ENCODE results near the gene RPN1.
"Not testable (repeated sequence)": the region's sequence is repeated elsewhere in the genome, so short reads cannot be mapped to it uniquely, and the experiment has no call there.

Gene RPN1
- total RNA-seq, result 109 to 130 (median 120) reads per million in 4 donors

DNA sequence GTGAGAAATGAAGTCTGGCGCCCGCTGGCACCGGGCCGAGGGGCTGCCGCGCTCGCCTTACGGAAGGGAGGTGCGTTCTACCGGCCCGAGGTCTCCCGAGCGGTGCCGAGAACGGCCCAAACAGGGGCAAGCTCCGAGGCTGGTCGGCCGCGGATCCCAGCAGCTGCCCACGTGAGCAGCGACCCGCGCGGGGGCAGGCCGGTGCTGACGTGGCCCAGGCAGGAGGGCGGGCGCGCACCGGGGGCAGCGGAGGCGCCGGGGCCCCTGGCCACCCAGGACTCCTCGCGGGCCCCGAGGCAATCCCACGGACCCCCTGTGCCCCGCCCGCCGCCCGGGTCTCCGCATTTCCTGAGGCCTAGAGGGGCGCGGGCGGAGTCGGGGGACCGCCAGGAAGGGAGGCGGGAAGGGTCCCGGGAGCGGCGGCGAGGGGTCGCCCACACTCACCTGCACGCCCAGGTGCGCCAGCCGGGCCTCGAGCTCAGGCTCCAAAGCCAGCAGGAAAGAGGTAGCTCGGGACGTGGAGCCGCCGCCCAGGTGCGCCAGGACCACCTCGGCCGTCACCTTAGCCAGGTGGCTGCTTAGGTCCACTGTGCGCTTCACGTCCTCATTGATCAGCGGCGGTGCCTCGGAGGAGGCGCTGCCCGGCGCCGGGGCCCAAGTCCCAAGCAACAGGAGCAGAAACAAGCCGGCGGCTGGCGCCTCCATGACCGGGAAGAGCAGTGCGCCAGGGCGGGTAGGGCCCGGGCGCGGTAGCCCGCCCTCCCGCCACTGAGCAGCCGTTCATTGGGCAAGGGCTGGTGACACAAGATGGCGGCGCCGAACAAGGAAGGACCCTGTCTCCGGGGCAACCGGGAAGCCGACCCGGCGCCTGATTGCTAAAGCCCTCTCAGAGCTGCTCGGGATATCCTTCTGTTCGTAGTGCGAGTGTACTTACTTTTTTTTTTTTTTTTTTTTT is at the start of gene RPN1:
RPN1 (minus strand) TSS at position 723 of the 955 bp plus-strand sequence; CDS start at position 705, 18 bp downstream.
- peak; percentile 92 to 96 (median 94) for DNase-seq

DNA sequence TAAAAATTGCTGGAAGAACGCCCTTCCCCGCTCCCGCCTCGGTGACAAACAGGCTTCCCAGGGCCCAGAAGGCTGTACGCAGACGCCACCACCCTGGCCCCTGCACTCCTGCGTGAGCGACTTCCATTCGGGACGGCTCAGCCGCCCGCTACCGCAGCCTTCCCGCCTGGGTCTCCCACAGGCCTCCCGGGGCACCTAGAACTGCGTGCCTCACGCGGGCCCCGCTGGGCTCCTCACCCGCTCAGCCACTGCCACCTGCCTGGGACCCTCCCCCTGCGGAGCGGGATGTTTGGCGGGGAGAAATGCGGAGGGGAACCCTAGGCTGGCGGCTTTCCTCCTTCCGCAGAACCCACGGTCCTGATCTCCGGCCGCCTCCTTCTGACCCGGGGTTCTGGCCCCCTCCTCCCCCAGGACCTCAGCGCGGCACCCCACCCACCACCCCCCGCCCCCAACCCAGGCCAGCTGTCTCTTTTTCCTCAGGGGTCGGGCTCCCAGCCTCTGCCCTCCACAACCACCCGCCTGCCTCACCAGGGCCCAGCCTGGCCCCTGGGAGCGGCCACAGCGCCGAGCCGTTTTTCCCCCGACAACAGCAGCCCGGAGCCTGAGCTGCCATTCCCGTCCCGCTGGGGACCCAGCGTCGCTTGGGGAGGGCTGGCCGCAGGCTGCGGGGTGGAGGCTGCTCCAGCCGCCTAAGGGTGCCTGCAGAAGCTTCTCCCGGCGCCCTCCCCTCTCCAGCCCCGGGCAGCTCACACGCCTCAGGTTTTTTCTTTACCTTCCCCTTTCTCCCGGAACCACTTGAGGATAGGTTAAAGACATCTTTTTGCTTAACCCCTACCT is 47.8 kb upstream of the RPN1 start:
- peak in 2 of 5 donors; percentile 6 to 11 for DNase-seq

- no peak for DNase-seq
Observed at GRCh38 chr3:128697341-128697740, 46.7 kb upstream of the RPN1 start.

DNA sequence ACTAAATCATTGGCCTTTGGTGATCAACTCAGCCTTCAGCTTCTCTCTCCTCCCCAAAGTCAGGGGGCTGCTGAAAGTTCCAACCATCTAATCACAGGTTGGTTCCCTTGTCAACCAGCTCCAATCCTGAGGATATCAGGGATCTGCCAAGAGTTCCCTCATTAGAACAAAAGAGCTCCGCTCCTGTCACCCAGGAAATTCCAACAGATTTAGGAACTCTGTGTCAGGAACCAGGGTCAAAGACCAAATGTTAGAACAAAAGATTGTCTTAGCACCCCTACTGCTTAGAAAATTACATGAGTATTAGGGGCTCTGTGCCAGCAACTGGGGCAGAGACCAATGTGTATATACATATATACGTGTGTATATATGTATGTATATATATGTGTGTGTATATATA is 43.1 kb upstream of the RPN1 start:
- DNase-seq, result no peak

GRCh38 chr3:128689060-128689459 is 38.4 kb upstream of the RPN1 start:
- DNase-seq, result no peak

DNA sequence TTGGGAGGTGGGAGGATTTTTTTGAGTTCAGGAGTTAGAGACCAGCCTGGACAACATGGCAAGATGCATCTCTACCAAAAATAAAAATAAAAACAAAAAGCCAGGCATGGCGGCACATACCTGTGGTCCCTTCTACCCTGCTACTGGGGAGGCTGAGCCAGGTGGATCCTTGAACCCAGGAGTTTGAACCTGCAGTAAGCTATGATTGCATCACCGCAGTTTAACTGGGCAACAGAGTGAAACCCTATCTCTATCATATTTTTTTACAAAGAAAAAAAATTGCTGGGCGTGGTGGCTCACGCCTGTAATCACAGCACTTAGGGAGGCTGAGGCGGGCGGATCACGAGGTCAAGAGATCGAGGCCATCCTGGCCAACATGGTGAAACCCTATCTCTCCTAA is 35.8 kb upstream of the RPN1 start:
- DNase-seq, result no peak

- DNase-seq, result no peak
Observed at GRCh38 chr3:128684986-128685726, 34.5 kb upstream of the RPN1 start.

DNA sequence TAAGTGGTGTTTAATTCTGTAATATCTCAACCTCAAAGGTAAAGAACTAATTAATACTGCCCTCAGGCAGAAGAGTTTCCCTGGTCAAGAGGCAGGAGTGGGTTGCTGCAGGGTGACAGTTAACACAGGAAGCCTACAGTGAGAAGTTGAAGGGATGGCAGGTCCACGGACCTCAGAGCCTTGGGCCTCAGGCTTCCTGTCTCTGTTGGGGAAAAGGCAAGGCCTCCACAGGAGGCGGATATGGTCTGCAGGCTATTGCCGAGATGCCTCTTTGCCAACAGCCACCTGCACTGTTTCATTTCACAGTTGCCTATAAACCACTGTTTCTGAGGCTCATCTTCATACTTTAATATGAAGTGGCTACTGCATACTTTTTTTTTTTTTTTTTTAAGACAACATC is 33.3 kb upstream of the RPN1 start:
- DNase-seq, result peak in 1 of 5 donors; percentile 21

DNA sequence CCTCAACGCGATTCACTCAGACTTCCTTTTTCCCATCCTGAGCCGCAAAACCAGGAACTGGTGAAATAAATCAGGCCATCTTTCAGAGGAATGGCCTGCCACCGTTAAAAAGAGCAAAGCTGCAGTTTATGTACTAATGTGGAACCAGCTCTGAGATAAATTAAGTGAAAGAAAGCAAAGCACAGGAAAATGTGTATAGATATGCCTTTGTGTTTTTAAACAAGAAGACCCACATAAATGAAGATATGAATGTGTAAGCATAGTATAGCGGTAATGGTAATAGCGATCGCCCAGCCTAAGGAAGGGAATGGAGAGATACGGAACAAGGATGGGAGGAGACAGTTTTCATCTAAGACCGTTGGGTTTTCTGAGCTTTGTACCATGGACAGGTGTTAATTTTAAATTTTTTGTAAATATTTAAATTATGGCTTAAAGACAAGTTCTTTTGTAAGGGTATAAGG is 30.8 kb upstream of the RPN1 start:
- DNase-seq, result no peak

DNA sequence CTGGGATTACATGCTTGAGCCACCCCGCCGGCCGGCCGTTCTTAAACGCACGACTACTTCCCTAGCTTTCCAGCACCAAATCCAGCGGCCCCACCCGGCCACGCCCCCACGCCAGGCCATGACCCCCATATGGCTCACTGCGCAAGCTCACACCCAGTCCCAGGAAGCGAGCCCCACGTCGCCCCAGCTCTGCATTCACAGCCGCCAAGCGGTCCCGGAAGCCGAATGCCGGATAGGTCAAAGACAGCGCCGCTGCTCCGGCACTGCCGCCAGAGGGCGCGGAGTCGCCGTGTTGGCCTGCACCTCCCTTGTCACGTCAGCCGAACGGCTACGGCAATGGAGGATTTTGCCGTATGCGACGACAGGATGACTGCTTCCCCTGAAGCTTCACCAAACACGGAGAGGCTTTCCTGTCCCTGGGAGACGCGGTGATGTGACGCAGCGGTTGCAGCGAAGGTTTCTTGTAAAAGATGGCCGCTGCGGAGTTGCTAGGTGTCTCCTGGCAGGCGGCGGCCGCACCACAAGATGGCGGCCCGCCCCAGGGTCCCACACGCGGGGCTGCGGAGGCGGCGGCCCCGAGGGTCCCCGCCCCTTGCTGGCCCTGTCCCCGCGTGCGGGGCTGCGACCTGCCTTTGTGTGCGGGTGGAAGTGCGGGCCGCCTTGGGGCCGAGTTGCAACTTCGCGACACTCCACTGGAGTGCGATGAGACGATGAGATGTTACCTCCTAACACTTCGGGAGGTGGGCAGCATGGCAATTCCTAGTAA is 30.2 kb upstream of the RPN1 start:
- peak; percentile 91 to 98 (median 93) for DNase-seq

DNA sequence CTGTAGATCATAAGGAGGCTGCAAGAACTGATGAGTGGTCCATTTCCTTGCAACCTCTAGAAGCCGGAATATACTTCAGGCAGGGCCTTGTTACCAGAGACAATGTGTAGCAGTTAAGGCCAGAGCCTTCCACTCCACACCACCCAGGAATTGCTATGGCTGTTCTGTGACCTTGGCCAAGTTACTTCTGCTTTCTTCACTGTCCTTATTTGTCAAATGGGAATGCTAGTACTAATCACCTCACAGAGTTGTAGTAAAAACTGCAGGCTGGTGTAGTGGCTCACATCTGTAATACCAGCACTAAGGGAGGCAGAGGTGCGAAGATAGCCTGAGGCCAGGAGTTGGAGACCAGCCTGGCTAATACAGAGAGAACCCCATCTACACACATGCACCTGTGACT is 28.7 kb upstream of the RPN1 start:
- no peak for DNase-seq

- not testable (repeated sequence) for DNase-seq
Observed at GRCh38 chr3:128675802-128676201, 25.2 kb upstream of the RPN1 start.

DNA sequence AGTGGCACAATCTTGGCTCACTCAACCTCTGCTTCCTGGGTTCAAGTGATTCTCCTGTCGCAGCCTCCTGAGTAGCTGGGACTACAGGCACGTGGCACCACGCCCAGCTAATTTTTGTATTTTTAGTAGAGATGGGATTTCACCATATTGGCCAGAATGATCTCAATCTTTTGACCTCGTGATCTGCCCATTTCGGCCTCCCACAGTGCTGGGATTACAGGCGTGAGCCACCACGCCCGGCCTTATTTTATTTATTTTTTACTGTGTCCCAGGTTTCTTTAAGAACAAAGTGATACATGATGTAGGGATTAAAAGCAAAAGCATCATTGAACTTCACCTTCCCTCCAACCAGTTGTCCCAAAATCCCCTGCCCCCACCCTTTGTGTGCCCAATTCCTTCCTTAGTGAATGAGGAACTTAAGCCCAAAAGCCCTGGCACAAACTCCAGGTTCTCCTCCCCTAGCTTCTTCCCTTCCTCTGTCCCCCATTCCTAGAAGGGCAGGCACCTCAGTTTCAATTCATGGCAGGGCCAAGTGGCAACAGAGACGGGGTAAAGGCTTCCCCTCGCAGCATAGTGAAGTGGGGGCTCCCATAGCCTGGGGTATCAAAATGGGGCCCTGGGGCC is 23.7 kb upstream of the RPN1 start:
- no peak for DNase-seq

DNA sequence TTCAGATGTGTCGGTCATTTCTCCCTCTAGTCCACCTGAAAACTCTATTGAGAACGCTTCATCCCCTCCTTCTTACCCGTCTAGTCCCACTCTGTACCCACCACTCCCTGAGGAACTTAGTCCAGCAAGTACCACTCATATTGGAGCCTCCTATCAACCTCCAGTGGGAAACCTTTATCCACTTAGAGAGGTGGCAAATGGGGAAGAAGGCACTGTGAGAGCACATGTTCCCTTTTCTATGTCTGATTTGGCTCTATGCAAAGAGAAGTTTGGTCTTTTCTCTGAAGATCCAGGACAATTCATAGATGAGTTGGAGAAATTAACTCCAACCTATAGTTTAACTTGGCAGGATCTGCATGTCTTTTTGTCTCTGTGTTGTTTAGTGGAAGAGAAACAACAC is 17.0 kb upstream of the RPN1 start:
- DNase-seq, result no peak

- no peak for DNase-seq
Observed at GRCh38 chr3:128665362-128666021, 14.9 kb upstream of the RPN1 start.

- DNase-seq, result no peak
Observed at GRCh38 chr3:128663151-128663550, 12.5 kb upstream of the RPN1 start.

- DNase-seq, result no peak
Observed at GRCh38 chr3:128655531-128655930, 4.9 kb upstream of the RPN1 start.

DNA sequence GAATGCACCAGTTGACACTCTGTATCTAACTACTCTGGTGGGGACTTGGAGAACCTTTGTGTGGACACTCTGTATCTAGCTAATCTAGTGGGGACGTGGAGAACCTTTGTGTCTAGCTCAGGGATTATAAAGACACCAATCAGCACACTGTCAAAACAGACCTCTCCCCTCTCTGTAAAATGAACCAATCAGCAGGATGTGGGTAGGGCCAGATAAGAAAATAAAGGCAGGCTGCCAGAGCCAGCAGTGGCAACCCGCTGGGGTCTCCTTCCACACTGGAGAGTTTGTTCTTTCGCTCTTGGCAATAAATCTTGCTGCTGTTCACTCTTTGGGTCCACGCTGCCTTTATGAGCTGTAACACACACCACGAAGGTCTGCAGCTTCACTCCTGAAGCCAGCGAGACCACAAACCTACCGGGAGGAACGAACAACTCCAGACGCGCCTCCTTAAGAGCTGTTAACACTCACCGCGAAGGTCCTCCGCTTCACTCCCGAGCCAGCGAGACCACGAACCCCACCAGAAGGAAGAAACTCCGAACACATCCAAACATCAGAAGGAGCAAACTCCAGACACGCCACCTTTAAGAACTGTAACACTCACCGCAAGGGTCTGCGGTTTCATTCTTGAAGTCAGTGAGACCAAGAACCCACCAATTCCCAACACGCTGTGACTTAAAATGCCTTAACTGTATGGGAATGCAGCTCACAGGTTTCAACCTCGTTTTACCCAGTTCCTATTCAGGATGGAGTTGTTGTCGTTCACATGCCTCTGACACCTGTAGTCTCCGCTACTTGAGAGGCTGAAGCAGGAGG is 3.6 kb upstream of the RPN1 start:
- peak in 2 of 5 donors; percentile 32 to 65 for DNase-seq

- DNase-seq, result peak in 3 of 5 donors; percentile 19 to 41 (median 41)
Observed at GRCh38 chr3:128653383-128653992, 2.9 kb upstream of the RPN1 start.
